RWPE2 (cell line): ENCODE results near the gene MPHOSPH6.

Experiments used
- ATAC-seq: fragments of 200-7000 bp; cut with Tn5 transposase; 3 replicates; pipeline ENCODE4 v1.9.1; 2021; ENCODE audit warnings: low read depth
- DNase-seq: peaks from one replicate; pipeline ENCODE4 v3.0.0-alpha.2; 2020; ENCODE audit warnings: low spot score
- H3K27ac ChIP-seq: fragments of 450-650 bp; 2 replicates; pipeline ENCODE4 v1.5.1; 2017; ENCODE audit warnings: mild to moderate bottlenecking; ENCODE audit not compliant: poor library complexity, severe bottlenecking
- H3K27me3 ChIP-seq: fragments of 250-450 bp; sonication (Bioruptor Pico); 2 replicates; pipeline ENCODE4 v1.5.1; 2021; ENCODE audit warnings: mild to moderate bottlenecking, moderate library complexity; ENCODE audit not compliant: insufficient read depth, poor library complexity, severe bottlenecking
- H3K36me3 ChIP-seq: fragments of 250-450 bp; sonication (Bioruptor Pico); 2 replicates; pipeline ENCODE4 v1.5.1; 2020; ENCODE audit warnings: low read depth, mild to moderate bottlenecking, moderate library complexity
- H3K4me1 ChIP-seq: fragments of 250-450 bp; sonication (Bioruptor Pico); 2 replicates; pipeline ENCODE4 v1.5.1; 2021; ENCODE audit warnings: mild to moderate bottlenecking, moderate library complexity; ENCODE audit not compliant: insufficient read depth, poor library complexity, severe bottlenecking
- H3K4me3 ChIP-seq: fragments of 250-450 bp; sonication (Bioruptor Pico); 2 replicates; pipeline ENCODE4 v1.5.1; 2021; ENCODE audit warnings: mild to moderate bottlenecking, moderate library complexity; ENCODE audit not compliant: severe bottlenecking
- H3K9me3 ChIP-seq: fragments of 250-450 bp; sonication (Bioruptor Pico); 2 replicates; pipeline ENCODE4 v1.5.1; 2021; ENCODE audit warnings: mild to moderate bottlenecking, moderate library complexity; ENCODE audit not compliant: severe bottlenecking
- CTCF ChIP-seq: fragments of 450-650 bp; IDR thresholded peaks from one replicate; pipeline ENCODE4 v1.5.1; 2017; ENCODE audit warnings: mild to moderate bottlenecking, moderate library complexity; ENCODE audit not compliant: poor library complexity, severe bottlenecking

The MPHOSPH6 gene

GRCh38 chr16:82183004-82183397, 13.0 kb upstream of the MPHOSPH6 start:
- H3K27me3 ChIP-seq, result peaks cover 7% of the 10 kb centered on the region
- H3K27ac ChIP-seq, result no peak overlapping the region
- no peak for DNase-seq
- no peak for TF ChIP-seq CTCF
- no peaks in the 10 kb centered on the region for H3K4me1 ChIP-seq
- no peak for ATAC-seq
- no peaks in the 10 kb centered on the region for H3K9me3 ChIP-seq
- no peak overlapping the region for H3K4me3 ChIP-seq
- no peaks in the 10 kb centered on the region for H3K36me3 ChIP-seq

GRCh38 chr16:82182266-82183003, 12.4 kb upstream of the MPHOSPH6 start:
- Histone ChIP-seq H3K36me3 (no peaks in the 10 kb centered on the region), H3K4me3 (no peak overlapping the region), H3K4me1 (no peaks in the 10 kb centered on the region), H3K27me3 (peaks cover 7% of the 10 kb centered on the region), H3K9me3 (no peaks in the 10 kb centered on the region), H3K27ac (no peak overlapping the region)
- DNase-seq, result no peak
- no peak for ATAC-seq
- no peak for TF ChIP-seq CTCF

GRCh38 chr16:82181461-82182185, 11.6 kb upstream of the MPHOSPH6 start:
- H3K27ac ChIP-seq, result no peak overlapping the region
- no peak for DNase-seq
- ATAC-seq, result no peak
- no peak overlapping the region for H3K4me3 ChIP-seq
- peaks cover 7% of the 10 kb centered on the region for H3K27me3 ChIP-seq
- H3K36me3 ChIP-seq, result no peaks in the 10 kb centered on the region
- H3K4me1 ChIP-seq, result no peaks in the 10 kb centered on the region
- no peak for TF ChIP-seq CTCF
- H3K9me3 ChIP-seq, result no peaks in the 10 kb centered on the region

GRCh38 chr16:82178352-82178751, 8.3 kb upstream of the MPHOSPH6 start:
- Histone ChIP-seq H3K27ac (no peak overlapping the region), H3K9me3 (no peaks in the 10 kb centered on the region), H3K4me1 (no peaks in the 10 kb centered on the region), H3K27me3 (peaks cover 7% of the 10 kb centered on the region), H3K4me3 (no peak overlapping the region), H3K36me3 (no peaks in the 10 kb centered on the region)
- ATAC-seq (no peak), DNase-seq (no peak)
- no peak for TF ChIP-seq CTCF

GRCh38 chr16:82177555-82177954, 7.5 kb upstream of the MPHOSPH6 start:
- ATAC-seq (no peak), DNase-seq (no peak)
- Histone ChIP-seq H3K4me3 (no peak overlapping the region), H3K4me1 (no peaks in the 10 kb centered on the region), H3K27ac (no peak overlapping the region), H3K27me3 (peaks cover 7% of the 10 kb centered on the region), H3K9me3 (no peaks in the 10 kb centered on the region), H3K36me3 (no peaks in the 10 kb centered on the region)
- no peak for TF ChIP-seq CTCF
